Fibroblast of peridontal ligament (primary cell): ENCODE data around the gene TMPRSS5.
"Not testable (repeated sequence)": the region's sequence is repeated elsewhere in the genome, so short reads cannot be mapped to it uniquely, and the experiment has no call there.

Experiments used
- DNase-seq: peaks from one replicate; pipeline ENCODE4 v3.0.0-alpha.2; 2010; ENCODE audit errors: extremely low read depth

TMPRSS5 gene

GRCh38 chr11:113705871-113706655, at the start of gene TMPRSS5:
TMPRSS5 (minus strand) TSS chr11:113706308; CDS start chr11:113706224, 84 bp downstream.
- DNase-seq: no peak

- DNase-seq: no peak
Observed at GRCh38 chr11:113752932-113753331, 46.8 kb upstream of the TMPRSS5 start.

- peak; percentile 18 for DNase-seq
Observed at GRCh38 chr11:113736323-113736722, 30.2 kb upstream of the TMPRSS5 start.

- DNase-seq: no peak
Observed at GRCh38 chr11:113732092-113732491, 26.0 kb upstream of the TMPRSS5 start.

- DNase-seq: peak; percentile 84
Observed at GRCh38 chr11:113730887-113731726, 25.0 kb upstream of the TMPRSS5 start.

- no peak for DNase-seq
Observed at GRCh38 chr11:113729456-113729855, 23.3 kb upstream of the TMPRSS5 start.

- DNase-seq: no peak
Observed at GRCh38 chr11:113728814-113729213, 22.7 kb upstream of the TMPRSS5 start.

GRCh38 chr11:113725913-113726312, 19.8 kb upstream of the TMPRSS5 start:
- no peak for DNase-seq

GRCh38 chr11:113725407-113725806, 19.3 kb upstream of the TMPRSS5 start:
- DNase-seq: peak; percentile 9

- DNase-seq: no peak
Observed at GRCh38 chr11:113724778-113725177, 18.7 kb upstream of the TMPRSS5 start.

GRCh38 chr11:113723787-113724186, 17.7 kb upstream of the TMPRSS5 start:
- no peak for DNase-seq

- no peak for DNase-seq
Observed at GRCh38 chr11:113722934-113723333, 16.8 kb upstream of the TMPRSS5 start.

GRCh38 chr11:113722221-113722620, 16.1 kb upstream of the TMPRSS5 start:
- DNase-seq: no peak

GRCh38 chr11:113721462-113722066, 15.5 kb upstream of the TMPRSS5 start:
- DNase-seq: peak; percentile 76

- not testable (repeated sequence) for DNase-seq
Observed at GRCh38 chr11:113720478-113720877, 14.4 kb upstream of the TMPRSS5 start.

- DNase-seq: no peak
Observed at GRCh38 chr11:113715882-113716625, 9.9 kb upstream of the TMPRSS5 start.

- no peak for DNase-seq
Observed at GRCh38 chr11:113715273-113715672, 9.2 kb upstream of the TMPRSS5 start.

GRCh38 chr11:113710989-113711388, 4.9 kb upstream of the TMPRSS5 start:
- no peak for DNase-seq

- not testable (repeated sequence) for DNase-seq
Observed at GRCh38 chr11:113703551-113703950, 2.6 kb downstream of the TMPRSS5 start.

GRCh38 chr11:113701491-113701890, 4.6 kb downstream of the TMPRSS5 start:
- DNase-seq: no peak

GRCh38 chr11:113698515-113698914, 7.6 kb downstream of the TMPRSS5 start:
- DNase-seq: no peak
